Fibroblast of lung (primary cell): ENCODE measurements around the gene ADD3. TPM values are rescaled to one million over a fixed set of nuclear protein-coding genes. Genes with fewer than 3 reads are reported as not detected.
A peak's percentile ranks its signal among the peaks of the same experiment; 100 is the strongest.

Experiments
- DNase-seq, 2 donors: peaks; one replicate each; pipeline versions ENCODE4 v3.0.0 to v3.0.0-alpha.2; 2010; ENCODE audit warnings: low read depth in 2 of 2
- H2AFZ ChIP-seq: 2 replicates; pipeline ENCODE4 v1.5.1; 2012; ENCODE audit warnings: low read length, control low read depth, inconsistent platforms
- H3K27ac ChIP-seq: 2 replicates; pipeline ENCODE4 v1.5.1; 2011; ENCODE audit warnings: low read length, control low read depth; ENCODE audit not compliant: insufficient read depth
- H3K27me3 ChIP-seq: 2 replicates; pipeline ENCODE4 v1.5.1; 2011; ENCODE audit warnings: mild to moderate bottlenecking, low read length; ENCODE audit not compliant: control insufficient read depth, insufficient read depth
- H3K36me3 ChIP-seq: 2 replicates; pipeline ENCODE4 v1.5.1; 2011; ENCODE audit warnings: low read length; ENCODE audit not compliant: control insufficient read depth, insufficient read depth
- H3K4me1 ChIP-seq: 2 replicates; pipeline ENCODE4 v1.5.1; 2011; ENCODE audit warnings: low read length; ENCODE audit not compliant: control insufficient read depth, insufficient read depth; ENCODE audit errors: extremely low read depth
- H3K4me2 ChIP-seq: 2 replicates; pipeline ENCODE4 v1.5.1; 2011; ENCODE audit warnings: low read length, control low read depth; ENCODE audit not compliant: insufficient read depth; ENCODE audit errors: extremely low read depth
- H3K4me3 ChIP-seq, 4 experiments: fragments of 200-600 bp in 1 of 4; sonication (generic) in 1 of 4; replicated peaks in 1 of 4; 2 replicates each; pipeline ENCODE4 v1.5.1; 2011 to 2016; ENCODE audit warnings: low read length in 4 of 4, low read depth in 3 of 4, mild to moderate bottlenecking in 3 of 4, control low read depth in 2 of 4, inconsistent platforms in 1 of 4, mixed read lengths in 1 of 4; ENCODE audit not compliant: insufficient read depth in 1 of 4; ENCODE audit errors: control extremely low read depth in 1 of 4
- H3K79me2 ChIP-seq: 2 replicates; pipeline ENCODE4 v1.5.1; 2012; ENCODE audit warnings: mild to moderate bottlenecking, low read length, inconsistent platforms; ENCODE audit not compliant: control insufficient read depth, insufficient read depth
- H3K9ac ChIP-seq: 2 replicates; pipeline ENCODE4 v1.5.1; 2011; ENCODE audit warnings: mild to moderate bottlenecking, low read length, control low read depth; ENCODE audit not compliant: insufficient read depth
- H3K9me3 ChIP-seq: 2 replicates; pipeline ENCODE4 v1.5.1; 2012; ENCODE audit warnings: low read depth, low read length; ENCODE audit not compliant: control insufficient read depth, insufficient read depth
- H4K20me1 ChIP-seq: 2 replicates; pipeline ENCODE4 v1.5.1; 2011; ENCODE audit warnings: low read length; ENCODE audit not compliant: control insufficient read depth, insufficient read depth; ENCODE audit errors: extremely low read depth
- EZH2 ChIP-seq: IDR thresholded peaks from 2 replicates; pipeline ENCODE4 v1.5.1; 2012; ENCODE audit warnings: low read length, control low read depth, mild to moderate bottlenecking; ENCODE audit errors: missing control alignments
- polyA plus RNA-seq, 2 donors: library from polyadenylated mRNA; depleted of rRNA in 1 of 2; stranded (reverse) in 1 of 2; unstranded in 1 of 2; fragments of >200 nt; gene quantifications; 2 replicates each; pipeline ENCODE4 v1.2.1, GENCODE V29; 2011 to 2012; ENCODE audit warnings: missing spikeins in 1 of 2
- total RNA-seq: library from RNA; depleted of rRNA; stranded (reverse); fragments of >200 nt; gene quantifications from 2 replicates; pipeline ENCODE4 v1.2.1, GENCODE V29; 2014
- TF ChIP-seq, protein P1 (sequence below), 2 donors: IDR thresholded peaks in 1 of 2; conservative IDR thresholded peaks in 1 of 2; 1 replicate in 1 of 2; 2 replicates in 1 of 2; pipeline ENCODE4 v1.5.1; 2011 to 2012; ENCODE audit warnings: low read length in 2 of 2, control low read depth in 1 of 2, inconsistent platforms in 1 of 2, low read depth in 1 of 2, mild to moderate bottlenecking in 1 of 2

ADD3 gene
- total and polyA plus RNA-seq, 2 donors (not counting 1 experiment from before 2014, with no cell fraction given): 93.0 to 416 TPM

DNA sequence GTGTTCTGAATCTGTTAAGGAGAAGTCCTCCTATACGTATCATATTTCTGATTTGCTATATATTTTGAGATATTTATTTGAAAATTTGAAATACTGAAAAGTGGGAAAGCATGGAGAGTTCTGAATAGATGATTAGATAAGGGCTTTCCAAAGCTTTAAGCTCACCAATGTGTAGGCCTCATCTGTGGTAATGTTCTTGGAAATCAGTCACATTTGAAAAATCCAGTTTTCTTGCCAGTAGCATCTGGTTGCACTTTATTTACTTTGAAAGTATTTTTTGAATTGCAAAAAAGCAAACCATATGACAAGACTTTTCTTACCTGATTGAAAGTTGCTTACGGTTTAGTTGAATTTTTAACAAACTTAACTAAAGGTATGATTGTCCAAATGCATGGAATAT, 21.7 kb downstream of the ADD3 start:
- Histone ChIP-seq H3K27me3 (no peaks in the 10 kb centered on the region), H3K4me2 (no peak overlapping the region), H4K20me1 (peaks cover 2% of the 10 kb centered on the region), H3K79me2 (peaks cover 51% of the 10 kb centered on the region), H3K9me3 (no peaks in the 10 kb centered on the region), H3K27ac (no peak overlapping the region), H3K4me1 (peaks cover 4% of the 10 kb centered on the region), H2AFZ (no peak overlapping the region), H3K36me3 (no peaks in the 10 kb centered on the region), H3K4me3 (no peak overlapping the region), H3K9ac (no peak overlapping the region)
- TF ChIP-seq, protein P1, sequence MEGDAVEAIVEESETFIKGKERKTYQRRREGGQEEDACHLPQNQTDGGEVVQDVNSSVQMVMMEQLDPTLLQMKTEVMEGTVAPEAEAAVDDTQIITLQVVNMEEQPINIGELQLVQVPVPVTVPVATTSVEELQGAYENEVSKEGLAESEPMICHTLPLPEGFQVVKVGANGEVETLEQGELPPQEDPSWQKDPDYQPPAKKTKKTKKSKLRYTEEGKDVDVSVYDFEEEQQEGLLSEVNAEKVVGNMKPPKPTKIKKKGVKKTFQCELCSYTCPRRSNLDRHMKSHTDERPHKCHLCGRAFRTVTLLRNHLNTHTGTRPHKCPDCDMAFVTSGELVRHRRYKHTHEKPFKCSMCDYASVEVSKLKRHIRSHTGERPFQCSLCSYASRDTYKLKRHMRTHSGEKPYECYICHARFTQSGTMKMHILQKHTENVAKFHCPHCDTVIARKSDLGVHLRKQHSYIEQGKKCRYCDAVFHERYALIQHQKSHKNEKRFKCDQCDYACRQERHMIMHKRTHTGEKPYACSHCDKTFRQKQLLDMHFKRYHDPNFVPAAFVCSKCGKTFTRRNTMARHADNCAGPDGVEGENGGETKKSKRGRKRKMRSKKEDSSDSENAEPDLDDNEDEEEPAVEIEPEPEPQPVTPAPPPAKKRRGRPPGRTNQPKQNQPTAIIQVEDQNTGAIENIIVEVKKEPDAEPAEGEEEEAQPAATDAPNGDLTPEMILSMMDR (conservative IDR thresholded peaks at IDR 0.05 in 1 of 2, IDR thresholded peaks at IDR 0.05 in 1 of 2; ENCODE audit: low read depth in 1 of 2, low read length in 2 of 2): no peak
- TF ChIP-seq EZH2: no peak
- DNase-seq: peak; percentile 43 to 46

DNA sequence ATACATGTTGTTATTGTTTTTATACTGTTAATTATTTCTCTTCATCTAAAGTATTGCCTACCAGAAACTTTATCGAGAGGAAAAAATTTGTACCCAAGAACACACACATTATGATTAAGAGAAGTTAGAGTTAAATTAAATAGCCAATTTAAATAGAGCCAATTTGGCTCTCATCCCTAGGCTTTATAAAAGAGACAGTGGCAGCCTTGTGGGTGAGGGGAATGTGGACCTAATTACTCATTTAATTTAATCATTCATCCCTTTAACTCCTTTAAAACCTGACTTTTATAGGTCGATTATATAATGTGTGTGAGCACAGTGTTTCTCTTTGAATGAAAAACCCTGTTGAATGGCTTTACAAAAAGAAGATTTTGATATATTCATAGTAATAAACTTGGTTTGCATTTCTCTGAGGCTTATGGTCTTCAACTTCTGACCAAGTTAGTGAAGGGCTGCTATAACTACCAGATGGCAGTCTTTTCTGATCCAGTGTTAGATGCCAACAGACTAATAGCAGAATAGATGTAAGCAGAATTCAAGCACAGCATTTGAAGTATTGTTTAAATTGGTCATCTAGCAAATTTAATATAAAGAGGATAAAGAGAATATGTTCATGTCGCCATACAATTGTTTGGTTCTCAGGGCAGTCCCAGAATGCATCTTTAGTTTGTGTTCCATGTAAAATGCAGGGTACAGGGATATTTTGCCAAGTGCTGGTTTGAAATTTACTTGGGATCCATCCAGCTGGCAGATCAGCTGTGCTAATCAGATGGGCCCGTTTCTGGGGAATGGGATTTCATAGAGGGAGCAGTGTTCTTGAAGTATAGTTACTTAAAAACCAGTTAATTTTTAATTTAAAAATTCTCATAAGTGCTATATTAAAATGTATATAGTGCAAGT, 25.3 kb downstream of the ADD3 start:
- Histone ChIP-seq H3K9ac (no peak overlapping the region), H4K20me1 (peaks cover 2% of the 10 kb centered on the region), H3K4me1 (peaks cover 4% of the 10 kb centered on the region), H3K4me2 (peak overlapping the region; percentile 15), H3K9me3 (no peaks in the 10 kb centered on the region), H3K36me3 (no peaks in the 10 kb centered on the region), H3K27me3 (no peaks in the 10 kb centered on the region), H3K27ac (no peak overlapping the region), H3K79me2 (peaks cover 42% of the 10 kb centered on the region), H3K4me3 (no peak overlapping the region), H2AFZ (no peak overlapping the region)
- TF ChIP-seq, protein P1 (conservative IDR thresholded peaks at IDR 0.05 in 1 of 2, IDR thresholded peaks at IDR 0.05 in 1 of 2; ENCODE audit: low read depth in 1 of 2, low read length in 2 of 2): no peak
- no peak for TF ChIP-seq EZH2
- peak in 1 of 2 donors; percentile 36 for DNase-seq

DNA sequence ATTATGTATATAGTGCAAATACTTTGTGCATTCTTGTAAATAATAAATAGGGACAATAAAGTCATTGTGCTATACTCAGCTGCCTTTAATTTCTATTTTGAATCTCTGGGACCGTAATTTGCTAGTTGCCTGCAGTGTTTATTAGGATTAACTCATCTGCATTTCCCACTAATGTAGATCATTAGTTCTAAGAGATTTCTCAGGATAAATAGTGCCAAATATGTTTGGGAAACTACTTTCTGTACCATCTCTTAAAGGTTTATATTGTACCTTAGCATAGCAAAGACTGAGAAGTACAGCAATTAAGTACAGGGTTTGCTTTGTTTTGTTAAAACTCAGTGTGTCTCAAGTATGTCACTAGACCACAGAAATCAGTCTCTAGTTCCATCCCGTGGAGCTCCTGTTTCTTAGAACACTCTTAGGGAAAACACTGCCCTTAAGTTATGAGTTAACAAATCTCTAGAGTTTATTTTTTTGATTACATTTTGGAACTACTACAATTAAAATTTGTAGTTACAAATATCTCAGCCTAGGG, 26.0 kb downstream of the ADD3 start:
- peaks cover 2% of the 10 kb centered on the region for H4K20me1 ChIP-seq
- TF ChIP-seq, protein P1 (conservative IDR thresholded peaks at IDR 0.05 in 1 of 2, IDR thresholded peaks at IDR 0.05 in 1 of 2; ENCODE audit: low read depth in 1 of 2, low read length in 2 of 2): no peak
- no peak for TF ChIP-seq EZH2
- H3K27me3 ChIP-seq: no peaks in the 10 kb centered on the region
- no peaks in the 10 kb centered on the region for H3K9me3 ChIP-seq
- DNase-seq: no peak
- H3K36me3 ChIP-seq: no peaks in the 10 kb centered on the region
- no peak overlapping the region for H3K4me2 ChIP-seq
- H2AFZ ChIP-seq: no peak overlapping the region
- peak overlapping the region in 1 of 4 experiments; percentile 1 for H3K4me3 ChIP-seq
- H3K4me1 ChIP-seq: peaks cover 4% of the 10 kb centered on the region
- no peak overlapping the region for H3K27ac ChIP-seq
- peaks cover 42% of the 10 kb centered on the region for H3K79me2 ChIP-seq
- H3K9ac ChIP-seq: no peak overlapping the region
